Skin epidermis (tissue), 12 donors: ENCODE data around the gene BAK1.
"Not testable (repeated sequence)": the region's sequence is repeated elsewhere in the genome, so short reads cannot be mapped to it uniquely, and the experiment has no call there.

Experiments used
- H3K27ac ChIP-seq, 21 experiments: fragments of 200-600 bp; sonication (generic) in 11 of 21; one replicate each; pipeline ENCODE4 v1.5.0; 2020; ENCODE audit warnings: mild to moderate bottlenecking in 3 of 21, inconsistent platforms in 2 of 21, moderate library complexity in 2 of 21
- H3K4me3 ChIP-seq, 7 experiments: fragments of 200-600 bp; sonication (generic) in 2 of 7; one replicate each; pipeline ENCODE4 v1.5.0; 2020; ENCODE audit warnings: inconsistent platforms in 2 of 7, mild to moderate bottlenecking in 2 of 7, moderate library complexity in 1 of 7

The BAK1 gene

DNA sequence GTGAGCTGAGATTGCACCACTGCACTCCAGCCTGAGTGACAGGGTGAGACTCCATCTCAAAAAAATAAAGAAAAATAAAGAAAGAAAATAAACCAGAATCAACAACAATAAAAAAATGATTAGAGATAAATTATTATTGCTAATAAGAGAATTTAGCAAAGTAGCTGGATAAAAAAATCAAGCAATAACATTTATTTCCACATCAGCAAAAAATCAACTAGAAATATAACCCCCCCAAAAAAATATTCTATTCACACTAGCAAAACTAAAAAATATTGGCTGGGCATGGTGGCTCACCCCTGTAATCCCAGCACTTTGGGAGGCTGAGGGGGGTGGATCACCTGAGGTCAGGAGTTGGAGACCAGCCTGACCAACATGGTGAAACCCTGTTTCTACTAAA lies 49.5 kb downstream of the BAK1 start:
- H3K4me3 ChIP-seq, H3K27ac ChIP-seq: not testable (repeated sequence)
